GM23338 (cell line): Measurements from ENCODE around the gene WSCD1. TPM values are rescaled to one million over a fixed set of nuclear protein-coding genes. Genes with fewer than 3 reads are reported as not detected.

Experiments
- ATAC-seq: fragments of 200-7000 bp; cut with Tn5 transposase; 3 replicates; pipeline ENCODE4 v1.9.1; 2020
- DNase-seq: peaks from one replicate; pipeline ENCODE4 v3.0.0-alpha.2; 2015; ENCODE audit warnings: low spot score
- H2AFZ ChIP-seq: fragments of 200-600 bp; sonication (generic); 2 replicates; pipeline ENCODE4 v1.8.0; 2016; ENCODE audit warnings: antibody characterized with exemption, mild to moderate bottlenecking, moderate library complexity
- H3F3A ChIP-seq: fragments of 200-600 bp; sonication (generic); replicated peaks from 2 replicates; pipeline ENCODE4 v1.8.0; 2017; ENCODE audit warnings: antibody characterized with exemption, mixed run types, low read depth
- H3K27ac ChIP-seq: fragments of 200-600 bp; sonication (generic); 2 replicates; pipeline ENCODE4 v1.6.1; 2016; ENCODE audit warnings: low read depth
- H3K27me3 ChIP-seq: fragments of 200-600 bp; sonication (generic); 2 replicates; pipeline ENCODE4 v1.8.0; 2016; ENCODE audit warnings: mild to moderate bottlenecking, mixed run types, moderate library complexity; ENCODE audit not compliant: insufficient read depth
- H3K36me3 ChIP-seq: fragments of 200-600 bp; sonication (generic); 2 replicates; pipeline ENCODE4 v1.8.0; 2016; ENCODE audit warnings: mild to moderate bottlenecking; ENCODE audit not compliant: insufficient read depth
- H3K4me1 ChIP-seq: fragments of 200-600 bp; sonication (generic); 2 replicates; pipeline ENCODE4 v1.8.0; 2016; ENCODE audit warnings: mild to moderate bottlenecking, moderate library complexity; ENCODE audit not compliant: insufficient read depth
- H3K4me2 ChIP-seq: fragments of 200-600 bp; sonication (generic); 2 replicates; pipeline ENCODE4 v1.7.1; 2017; ENCODE audit warnings: mixed run types
- H3K4me3 ChIP-seq: fragments of 200-600 bp; sonication (generic); 2 replicates; pipeline ENCODE4 v1.6.1; 2016; ENCODE audit warnings: mixed run types
- H3K79me2 ChIP-seq: fragments of 200-600 bp; sonication (generic); replicated peaks from 2 replicates; pipeline ENCODE4 v1.8.0; 2017; ENCODE audit warnings: mild to moderate bottlenecking; ENCODE audit not compliant: insufficient read depth
- H3K9me2 ChIP-seq: fragments of 200-600 bp; sonication (generic); 2 replicates; pipeline ENCODE4 v1.8.0; 2017; ENCODE audit not compliant: insufficient read depth
- H4K20me1 ChIP-seq: fragments of 200-600 bp; sonication (generic); replicated peaks from 2 replicates; pipeline ENCODE4 v1.8.0; 2017; ENCODE audit warnings: mild to moderate bottlenecking; ENCODE audit not compliant: insufficient read depth
- H3K27ac Mint-ChIP-seq: 2 replicates; pipeline ENCODE4 v1.8.0; 2020; ENCODE audit warnings: inconsistent platforms, mild to moderate bottlenecking, moderate library complexity, mixed read lengths
- H3K27me3 Mint-ChIP-seq: 3 replicates; pipeline ENCODE4 v1.8.0; 2022; ENCODE audit warnings: low read depth, mild to moderate bottlenecking, moderate library complexity, mixed read lengths, inconsistent platforms; ENCODE audit not compliant: insufficient read depth, poor library complexity
- H3K36me3 Mint-ChIP-seq: 3 replicates; pipeline ENCODE4 v1.8.0; 2021; ENCODE audit warnings: low read depth, mild to moderate bottlenecking, inconsistent platforms, moderate library complexity, mixed read lengths
- H3K4me1 Mint-ChIP-seq: 3 replicates; pipeline ENCODE4 v1.8.0; 2020; ENCODE audit warnings: mild to moderate bottlenecking, inconsistent platforms, mixed read lengths
- H3K4me3 Mint-ChIP-seq: 3 replicates; pipeline ENCODE4 v1.8.0; 2021; ENCODE audit warnings: moderate library complexity, mild to moderate bottlenecking, inconsistent platforms, mixed read lengths
- H3K9me3 Mint-ChIP-seq: 3 replicates; pipeline ENCODE4 v1.8.0; 2020; ENCODE audit warnings: moderate library complexity, mild to moderate bottlenecking, inconsistent platforms, mixed read lengths
- EZH2 ChIP-seq: fragments of 200-600 bp; sonication (generic); IDR thresholded peaks from one replicate; pipeline ENCODE4 v1.8.0; 2017; ENCODE audit warnings: antibody characterized with exemption, mild to moderate bottlenecking, low read depth; ENCODE audit not compliant: unreplicated experiment
- EZH2phosphoT487 ChIP-seq: fragments of 200-600 bp; sonication (generic); IDR thresholded peaks from one replicate; pipeline ENCODE4 v1.8.1; 2018; ENCODE audit warnings: antibody characterized with exemption; ENCODE audit not compliant: unreplicated experiment
- JUNB ChIP-seq: IDR thresholded peaks from one replicate; pipeline ENCODE4 v1.6.1; 2016; ENCODE audit warnings: antibody characterized with exemption; ENCODE audit not compliant: unreplicated experiment
- NANOG ChIP-seq: IDR thresholded peaks from 2 replicates; pipeline ENCODE4 v1.6.1; 2016; ENCODE audit warnings: antibody characterized with exemption, borderline replicate concordance
- STAT1 ChIP-seq: IDR thresholded peaks from one replicate; pipeline ENCODE4 v1.6.1; 2016; ENCODE audit warnings: antibody characterized with exemption; ENCODE audit not compliant: unreplicated experiment
- ZNF114 ChIP-seq: fragments of 250-450 bp; sonication (Bioruptor Pico); IDR thresholded peaks from 2 replicates; pipeline ENCODE4 v1.5.0; 2020; ENCODE audit warnings: mild to moderate bottlenecking, moderate library complexity
- ZNF331 ChIP-seq: fragments of 250-450 bp; sonication (Bioruptor Pico); IDR thresholded peaks from 2 replicates; pipeline ENCODE4 v1.5.0; 2020; ENCODE audit warnings: low read depth, mild to moderate bottlenecking, moderate library complexity
- polyA plus RNA-seq: library from polyadenylated mRNA; unstranded; fragments of >200 nt; fragmentation: Nextera tagmentation; extraction: Ambion mirVana; gene quantifications from 2 replicates; pipeline ENCODE4 v1.2.1, GENCODE V29; 2016
- total RNA-seq: library from RNA; depleted of rRNA; stranded (reverse); fragments of >200 nt; shearing (Covaris generic); gene quantifications from 2 replicates; pipeline ENCODE4 v1.2.3, GENCODE V29; 2014
- TF ChIP-seq, protein P1 (sequence below), 2 experiments: fragments of 200-600 bp in 1 of 2; sonication (generic) in 1 of 2; conservative IDR thresholded peaks; 2 replicates each; pipeline versions ENCODE4 v1.5.1 to v1.6.1; 2016 to 2017; ENCODE audit warnings: antibody characterized with exemption in 2 of 2, low read depth in 2 of 2, mild to moderate bottlenecking in 2 of 2, moderate library complexity in 1 of 2
- TF ChIP-seq, protein P2 (sequence below): fragments of 250-450 bp; sonication (Bioruptor Pico); IDR thresholded peaks from 2 replicates; pipeline ENCODE4 v1.5.0; 2020; ENCODE audit warnings: mild to moderate bottlenecking, moderate library complexity
- TF ChIP-seq, protein P3 (sequence below): IDR thresholded peaks from 2 replicates; pipeline ENCODE4 v1.6.1; 2016; ENCODE audit warnings: antibody characterized with exemption

Gene WSCD1
- total and polyA plus RNA-seq, 2 experiments from 2014 or later, result 6.1 to 38.9 TPM

DNA sequence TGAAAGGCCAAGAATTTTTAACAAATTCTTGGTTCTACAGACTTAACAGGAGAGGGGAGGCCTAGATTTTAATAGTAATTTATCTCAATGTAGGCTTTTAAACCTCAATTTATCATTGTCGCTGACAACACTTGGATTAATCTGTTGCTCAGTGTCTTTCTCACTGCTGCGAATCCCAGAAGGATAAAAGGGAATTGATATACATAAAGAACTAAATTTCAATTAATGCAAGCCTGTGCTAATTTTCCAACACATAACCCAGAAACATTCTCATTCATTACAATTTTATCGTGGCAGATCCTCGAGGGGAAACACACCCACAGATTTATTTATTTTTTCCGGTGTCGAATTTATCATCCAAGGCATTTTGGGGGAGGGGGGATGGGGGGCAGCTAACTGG is 98.1 kb downstream of the WSCD1 start:
- peaks cover 5% of the 10 kb centered on the region for H3K27me3 Mint-ChIP-seq
- peaks cover 18% of the 10 kb centered on the region for H3K36me3 Mint-ChIP-seq

DNA sequence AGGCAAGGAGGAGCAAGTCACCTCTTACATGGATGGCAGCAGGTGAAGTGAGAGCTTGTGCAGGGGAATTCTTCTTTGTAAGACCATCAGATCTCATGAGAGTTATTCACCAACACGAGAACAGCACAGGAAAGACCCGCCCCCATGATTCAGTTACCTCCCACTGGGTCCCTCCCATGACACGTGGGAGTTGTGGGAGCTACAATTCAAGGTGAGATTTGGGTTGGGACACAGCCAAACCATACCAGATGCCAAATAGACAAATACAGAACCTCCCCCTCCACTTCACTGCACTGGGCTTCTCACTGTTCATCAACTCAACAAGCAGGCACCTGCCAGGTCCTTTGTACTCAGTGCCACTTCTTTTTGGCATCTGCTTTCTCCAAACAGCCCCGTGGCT is 100.2 kb downstream of the WSCD1 start:
- 0 out of 2 replicates have a peak, but pooled peaks cover 7% of the 10 kb centered on the region for H3K9me2 ChIP-seq
- no peak overlapping the region for H2AFZ ChIP-seq
- DNase-seq (no peak), ATAC-seq (no peak)
- no peaks in the 10 kb centered on the region for H3K27me3 ChIP-seq
- H3K4me3 ChIP-seq, result no peak overlapping the region
- H3K79me2 ChIP-seq, result no peaks in the 10 kb centered on the region
- Mint-ChIP-seq H3K27me3 (peaks cover 5% of the 10 kb centered on the region), H3K36me3 (peaks cover 18% of the 10 kb centered on the region), H3K27ac (no peak overlapping the region), H3K4me3 (no peak overlapping the region), H3K9me3 (peaks cover 15% of the 10 kb centered on the region), H3K4me1 (peaks cover 25% of the 10 kb centered on the region)
- no peak overlapping the region for H3K4me2 ChIP-seq
- no peaks in the 10 kb centered on the region for H3F3A ChIP-seq
- no peaks in the 10 kb centered on the region for H3K36me3 ChIP-seq
- peaks cover 14% of the 10 kb centered on the region for H3K4me1 ChIP-seq
- no peaks in the 10 kb centered on the region for H4K20me1 ChIP-seq
- H3K27ac ChIP-seq, result no peak overlapping the region
- no peak for TF ChIP-seq ZNF331 (CRISPR knock-in tag)
- TF ChIP-seq EZH2, result no peak
- TF ChIP-seq, protein P1, sequence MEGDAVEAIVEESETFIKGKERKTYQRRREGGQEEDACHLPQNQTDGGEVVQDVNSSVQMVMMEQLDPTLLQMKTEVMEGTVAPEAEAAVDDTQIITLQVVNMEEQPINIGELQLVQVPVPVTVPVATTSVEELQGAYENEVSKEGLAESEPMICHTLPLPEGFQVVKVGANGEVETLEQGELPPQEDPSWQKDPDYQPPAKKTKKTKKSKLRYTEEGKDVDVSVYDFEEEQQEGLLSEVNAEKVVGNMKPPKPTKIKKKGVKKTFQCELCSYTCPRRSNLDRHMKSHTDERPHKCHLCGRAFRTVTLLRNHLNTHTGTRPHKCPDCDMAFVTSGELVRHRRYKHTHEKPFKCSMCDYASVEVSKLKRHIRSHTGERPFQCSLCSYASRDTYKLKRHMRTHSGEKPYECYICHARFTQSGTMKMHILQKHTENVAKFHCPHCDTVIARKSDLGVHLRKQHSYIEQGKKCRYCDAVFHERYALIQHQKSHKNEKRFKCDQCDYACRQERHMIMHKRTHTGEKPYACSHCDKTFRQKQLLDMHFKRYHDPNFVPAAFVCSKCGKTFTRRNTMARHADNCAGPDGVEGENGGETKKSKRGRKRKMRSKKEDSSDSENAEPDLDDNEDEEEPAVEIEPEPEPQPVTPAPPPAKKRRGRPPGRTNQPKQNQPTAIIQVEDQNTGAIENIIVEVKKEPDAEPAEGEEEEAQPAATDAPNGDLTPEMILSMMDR (conservative IDR thresholded peaks at IDR 0.05; ENCODE audit: low read depth in 2 of 2), result no peak
- TF ChIP-seq EZH2phosphoT487, result no peak
- no peak for TF ChIP-seq NANOG
- no peak for TF ChIP-seq JUNB
- no peak for TF ChIP-seq ZNF114 (CRISPR knock-in tag)
- TF ChIP-seq, protein P2, sequence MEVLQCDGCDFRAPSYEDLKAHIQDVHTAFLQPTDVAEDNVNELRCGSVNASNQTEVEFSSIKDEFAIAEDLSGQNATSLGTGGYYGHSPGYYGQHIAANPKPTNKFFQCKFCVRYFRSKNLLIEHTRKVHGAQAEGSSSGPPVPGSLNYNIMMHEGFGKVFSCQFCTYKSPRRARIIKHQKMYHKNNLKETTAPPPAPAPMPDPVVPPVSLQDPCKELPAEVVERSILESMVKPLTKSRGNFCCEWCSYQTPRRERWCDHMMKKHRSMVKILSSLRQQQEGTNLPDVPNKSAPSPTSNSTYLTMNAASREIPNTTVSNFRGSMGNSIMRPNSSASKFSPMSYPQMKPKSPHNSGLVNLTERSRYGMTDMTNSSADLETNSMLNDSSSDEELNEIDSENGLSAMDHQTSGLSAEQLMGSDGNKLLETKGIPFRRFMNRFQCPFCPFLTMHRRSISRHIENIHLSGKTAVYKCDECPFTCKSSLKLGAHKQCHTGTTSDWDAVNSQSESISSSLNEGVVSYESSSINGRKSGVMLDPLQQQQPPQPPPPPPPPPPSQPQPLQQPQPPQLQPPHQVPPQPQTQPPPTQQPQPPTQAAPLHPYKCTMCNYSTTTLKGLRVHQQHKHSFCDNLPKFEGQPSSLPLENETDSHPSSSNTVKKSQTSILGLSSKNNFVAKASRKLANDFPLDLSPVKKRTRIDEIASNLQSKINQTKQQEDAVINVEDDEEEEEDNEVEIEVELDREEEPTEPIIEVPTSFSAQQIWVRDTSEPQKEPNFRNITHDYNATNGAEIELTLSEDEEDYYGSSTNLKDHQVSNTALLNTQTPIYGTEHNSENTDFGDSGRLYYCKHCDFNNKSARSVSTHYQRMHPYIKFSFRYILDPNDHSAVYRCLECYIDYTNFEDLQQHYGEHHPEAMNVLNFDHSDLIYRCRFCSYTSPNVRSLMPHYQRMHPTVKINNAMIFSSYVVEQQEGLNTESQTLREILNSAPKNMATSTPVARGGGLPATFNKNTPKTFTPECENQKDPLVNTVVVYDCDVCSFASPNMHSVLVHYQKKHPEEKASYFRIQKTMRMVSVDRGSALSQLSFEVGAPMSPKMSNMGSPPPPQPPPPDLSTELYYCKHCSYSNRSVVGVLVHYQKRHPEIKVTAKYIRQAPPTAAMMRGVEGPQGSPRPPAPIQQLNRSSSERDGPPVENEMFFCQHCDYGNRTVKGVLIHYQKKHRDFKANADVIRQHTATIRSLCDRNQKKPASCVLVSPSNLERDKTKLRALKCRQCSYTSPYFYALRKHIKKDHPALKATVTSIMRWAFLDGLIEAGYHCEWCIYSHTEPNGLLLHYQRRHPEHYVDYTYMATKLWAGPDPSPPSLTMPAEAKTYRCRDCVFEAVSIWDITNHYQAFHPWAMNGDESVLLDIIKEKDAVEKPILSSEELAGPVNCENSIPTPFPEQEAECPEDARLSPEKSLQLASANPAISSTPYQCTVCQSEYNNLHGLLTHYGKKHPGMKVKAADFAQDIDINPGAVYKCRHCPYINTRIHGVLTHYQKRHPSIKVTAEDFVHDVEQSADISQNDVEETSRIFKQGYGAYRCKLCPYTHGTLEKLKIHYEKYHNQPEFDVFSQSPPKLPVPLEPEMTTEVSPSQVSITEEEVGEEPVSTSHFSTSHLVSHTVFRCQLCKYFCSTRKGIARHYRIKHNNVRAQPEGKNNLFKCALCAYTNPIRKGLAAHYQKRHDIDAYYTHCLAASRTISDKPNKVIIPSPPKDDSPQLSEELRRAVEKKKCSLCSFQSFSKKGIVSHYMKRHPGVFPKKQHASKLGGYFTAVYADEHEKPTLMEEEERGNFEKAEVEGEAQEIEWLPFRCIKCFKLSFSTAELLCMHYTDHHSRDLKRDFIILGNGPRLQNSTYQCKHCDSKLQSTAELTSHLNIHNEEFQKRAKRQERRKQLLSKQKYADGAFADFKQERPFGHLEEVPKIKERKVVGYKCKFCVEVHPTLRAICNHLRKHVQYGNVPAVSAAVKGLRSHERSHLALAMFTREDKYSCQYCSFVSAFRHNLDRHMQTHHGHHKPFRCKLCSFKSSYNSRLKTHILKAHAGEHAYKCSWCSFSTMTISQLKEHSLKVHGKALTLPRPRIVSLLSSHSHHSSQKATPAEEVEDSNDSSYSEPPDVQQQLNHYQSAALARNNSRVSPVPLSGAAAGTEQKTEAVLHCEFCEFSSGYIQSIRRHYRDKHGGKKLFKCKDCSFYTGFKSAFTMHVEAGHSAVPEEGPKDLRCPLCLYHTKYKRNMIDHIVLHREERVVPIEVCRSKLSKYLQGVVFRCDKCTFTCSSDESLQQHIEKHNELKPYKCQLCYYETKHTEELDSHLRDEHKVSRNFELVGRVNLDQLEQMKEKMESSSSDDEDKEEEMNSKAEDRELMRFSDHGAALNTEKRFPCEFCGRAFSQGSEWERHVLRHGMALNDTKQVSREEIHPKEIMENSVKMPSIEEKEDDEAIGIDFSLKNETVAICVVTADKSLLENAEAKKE (CRISPR knock-in tag), result no peak

More for the DNA sequence above, 98.1 kb downstream of the WSCD1 start:
- peaks cover 28% of the 10 kb centered on the region for H3K4me1 Mint-ChIP-seq
- H3K4me3 Mint-ChIP-seq, result no peak overlapping the region
- H3K27ac Mint-ChIP-seq, result no peak overlapping the region; the same call in 1 of the 2 replicates
- Histone ChIP-seq H3K9me2 (peaks cover 14% of the 10 kb centered on the region), H4K20me1 (no peaks in the 10 kb centered on the region), H3K27ac (no peak overlapping the region), H3K4me1 (peaks cover 15% of the 10 kb centered on the region), H3K4me2 (no peak overlapping the region), H3K79me2 (no peaks in the 10 kb centered on the region), H3F3A (no peaks in the 10 kb centered on the region), H3K27me3 (no peaks in the 10 kb centered on the region), H2AFZ (no peak overlapping the region), H3K36me3 (no peaks in the 10 kb centered on the region), H3K4me3 (no peak overlapping the region)
- TF ChIP-seq JUNB (no peak), ZNF331 (CRISPR knock-in tag) (no peak), NANOG (no peak), STAT1 (no peak), ZNF114 (CRISPR knock-in tag) (no peak)
- TF ChIP-seq, protein P3, sequence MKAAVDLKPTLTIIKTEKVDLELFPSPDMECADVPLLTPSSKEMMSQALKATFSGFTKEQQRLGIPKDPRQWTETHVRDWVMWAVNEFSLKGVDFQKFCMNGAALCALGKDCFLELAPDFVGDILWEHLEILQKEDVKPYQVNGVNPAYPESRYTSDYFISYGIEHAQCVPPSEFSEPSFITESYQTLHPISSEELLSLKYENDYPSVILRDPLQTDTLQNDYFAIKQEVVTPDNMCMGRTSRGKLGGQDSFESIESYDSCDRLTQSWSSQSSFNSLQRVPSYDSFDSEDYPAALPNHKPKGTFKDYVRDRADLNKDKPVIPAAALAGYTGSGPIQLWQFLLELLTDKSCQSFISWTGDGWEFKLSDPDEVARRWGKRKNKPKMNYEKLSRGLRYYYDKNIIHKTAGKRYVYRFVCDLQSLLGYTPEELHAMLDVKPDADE, result no peak
- ATAC-seq, result no peak
- peaks cover 15% of the 10 kb centered on the region for H3K9me3 Mint-ChIP-seq
- DNase-seq, result no peak
